ENCODE measurements around the gene KLHDC7A. TPM values are rescaled to one million over a fixed set of nuclear protein-coding genes. Genes with fewer than 3 reads are reported as not detected.

Gene KLHDC7A
- total RNA-seq, 6 donors from 2014 or later: under 0.01 to 5.6 (median 1.8) TPM

DNA sequence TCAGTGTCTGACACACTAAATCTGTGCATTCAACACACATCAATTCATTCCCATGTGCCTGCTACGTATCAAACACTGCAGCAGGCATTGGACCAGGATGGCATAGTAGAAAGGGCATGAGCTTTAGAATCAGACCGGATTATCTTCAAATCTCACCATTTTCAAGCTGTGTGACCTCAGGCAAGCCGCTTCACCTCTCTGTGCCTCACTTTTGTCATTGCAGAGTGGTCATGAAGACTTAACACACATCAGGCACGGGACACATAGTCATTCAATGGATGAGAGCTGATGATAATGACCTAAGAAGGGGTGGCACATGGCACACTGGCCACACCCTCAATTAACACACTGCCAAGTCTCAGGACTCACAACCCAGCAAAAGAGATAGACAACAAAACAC is 46.8 kb downstream of the KLHDC7A start:
- no peak for TF ChIP-seq POLR2A (IDR thresholded peaks at IDR 0.05)
- TF ChIP-seq, protein P1, sequence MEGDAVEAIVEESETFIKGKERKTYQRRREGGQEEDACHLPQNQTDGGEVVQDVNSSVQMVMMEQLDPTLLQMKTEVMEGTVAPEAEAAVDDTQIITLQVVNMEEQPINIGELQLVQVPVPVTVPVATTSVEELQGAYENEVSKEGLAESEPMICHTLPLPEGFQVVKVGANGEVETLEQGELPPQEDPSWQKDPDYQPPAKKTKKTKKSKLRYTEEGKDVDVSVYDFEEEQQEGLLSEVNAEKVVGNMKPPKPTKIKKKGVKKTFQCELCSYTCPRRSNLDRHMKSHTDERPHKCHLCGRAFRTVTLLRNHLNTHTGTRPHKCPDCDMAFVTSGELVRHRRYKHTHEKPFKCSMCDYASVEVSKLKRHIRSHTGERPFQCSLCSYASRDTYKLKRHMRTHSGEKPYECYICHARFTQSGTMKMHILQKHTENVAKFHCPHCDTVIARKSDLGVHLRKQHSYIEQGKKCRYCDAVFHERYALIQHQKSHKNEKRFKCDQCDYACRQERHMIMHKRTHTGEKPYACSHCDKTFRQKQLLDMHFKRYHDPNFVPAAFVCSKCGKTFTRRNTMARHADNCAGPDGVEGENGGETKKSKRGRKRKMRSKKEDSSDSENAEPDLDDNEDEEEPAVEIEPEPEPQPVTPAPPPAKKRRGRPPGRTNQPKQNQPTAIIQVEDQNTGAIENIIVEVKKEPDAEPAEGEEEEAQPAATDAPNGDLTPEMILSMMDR (IDR thresholded peaks at IDR 0.05): no peak
- no peak for TF ChIP-seq EP300 (IDR thresholded peaks at IDR 0.05)
- no peak for TF ChIP-seq POLR2AphosphoS5 (IDR thresholded peaks at IDR 0.05)
- WGBS, 2 donors: 72 to 82% methylated on average over 4 of the region's 4 CpGs
- no peaks in the 10 kb centered on the region for H3K27me3 ChIP-seq
- no peaks in the 10 kb centered on the region for H3K4me1 ChIP-seq
- ATAC-seq (ENCODE audit: low FRiP score in 2 of 2) (no peak), DNase-seq (no peak)
- no peak overlapping the region for H3K27ac ChIP-seq
- H3K9me3 ChIP-seq: no peaks in the 10 kb centered on the region
- H3K4me3 ChIP-seq: no peak overlapping the region
- H3K36me3 ChIP-seq: no peaks in the 10 kb centered on the region

DNA sequence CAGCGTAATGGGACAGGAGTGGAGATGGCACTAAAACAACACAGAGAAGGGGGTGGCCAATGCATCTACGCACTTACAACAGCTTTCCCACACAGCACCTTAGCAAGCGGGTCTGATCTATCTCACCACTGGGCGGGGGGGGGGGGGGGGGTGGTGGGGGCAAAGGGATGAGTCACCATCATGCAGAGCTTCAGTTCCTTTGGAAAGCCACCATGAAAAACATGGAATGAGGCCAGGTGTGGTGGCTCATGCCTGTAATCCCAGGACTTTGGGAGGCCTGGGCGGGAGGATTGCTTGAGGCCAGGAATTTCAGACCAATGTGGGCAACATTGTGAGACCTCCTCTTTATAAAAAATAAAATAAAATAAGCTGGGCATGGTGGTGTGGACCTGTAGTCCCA is 47.2 kb downstream of the KLHDC7A start:
- Histone ChIP-seq H3K9me3 (no peaks in the 10 kb centered on the region), H3K27me3 (no peaks in the 10 kb centered on the region), H3K36me3 (no peaks in the 10 kb centered on the region), H3K4me3 (no peak overlapping the region), H3K27ac (no peak overlapping the region), H3K4me1 (no peaks in the 10 kb centered on the region)
- TF ChIP-seq POLR2A (IDR thresholded peaks at IDR 0.05): no peak
- TF ChIP-seq EP300 (IDR thresholded peaks at IDR 0.05): no peak
- no peak for TF ChIP-seq POLR2AphosphoS5 (IDR thresholded peaks at IDR 0.05)
- TF ChIP-seq, protein P1 (IDR thresholded peaks at IDR 0.05): no peak
- no peak for ATAC-seq (ENCODE audit: low FRiP score in 2 of 2)
- WGBS, 2 donors: 82 to 87% methylated on average over 5 of the region's 5 CpGs
- DNase-seq: no peak

DNA sequence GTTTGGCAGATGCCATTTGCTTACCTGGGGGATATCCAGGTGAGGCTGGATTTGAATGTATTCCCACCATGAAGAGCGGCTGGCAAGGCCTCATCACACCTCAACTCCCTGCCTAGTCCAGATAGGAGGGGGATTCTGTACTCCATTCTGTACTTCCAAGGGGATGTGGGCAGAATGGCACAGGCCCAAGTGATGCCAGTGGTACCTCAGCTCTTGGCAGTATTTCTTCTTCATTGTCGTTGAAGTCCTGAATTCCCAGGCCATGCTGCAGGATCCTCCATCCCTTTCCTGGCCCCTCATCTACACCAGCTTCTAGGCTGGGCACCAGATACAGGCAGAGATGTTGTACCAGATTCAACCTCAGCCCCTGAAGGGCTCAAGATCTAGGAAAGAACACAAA is 47.9 kb downstream of the KLHDC7A start:
- no peaks in the 10 kb centered on the region for H3K36me3 ChIP-seq
- H3K4me1 ChIP-seq: no peaks in the 10 kb centered on the region
- ATAC-seq (ENCODE audit: low FRiP score in 2 of 2): no peak
- TF ChIP-seq POLR2AphosphoS5 (IDR thresholded peaks at IDR 0.05): no peak
- TF ChIP-seq EP300 (IDR thresholded peaks at IDR 0.05): no peak
- no peaks in the 10 kb centered on the region for H3K9me3 ChIP-seq
- no peak overlapping the region for H3K27ac ChIP-seq
- no peak overlapping the region for H3K4me3 ChIP-seq
- H3K27me3 ChIP-seq: no peaks in the 10 kb centered on the region
- WGBS, 2 donors: 84% methylated on average over 2 of the region's 2 CpGs
- no peak for DNase-seq

DNA sequence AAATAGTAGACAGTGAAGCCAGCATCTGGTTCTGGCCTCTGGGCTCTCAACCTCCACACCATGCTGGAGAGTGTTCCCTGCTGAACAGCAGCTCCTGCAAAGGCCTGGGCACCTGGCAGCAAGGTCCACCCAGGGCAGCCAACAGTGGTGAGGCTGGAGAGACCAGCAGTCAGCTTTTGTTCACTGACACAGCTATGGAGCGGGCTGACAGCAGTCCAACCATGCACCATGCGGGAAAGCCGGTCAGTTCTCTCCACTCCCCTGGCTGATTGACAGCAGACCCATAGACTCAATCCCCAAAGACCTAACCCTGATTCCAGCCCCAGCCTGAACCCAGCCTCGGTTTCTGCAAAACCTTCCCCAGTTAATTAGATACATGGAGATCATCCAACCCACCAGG is 49.0 kb downstream of the KLHDC7A start:
- no peak for ATAC-seq (ENCODE audit: low FRiP score in 2 of 2)
- Histone ChIP-seq H3K36me3 (no peaks in the 10 kb centered on the region), H3K4me3 (no peak overlapping the region), H3K27me3 (no peaks in the 10 kb centered on the region), H3K9me3 (no peaks in the 10 kb centered on the region), H3K4me1 (no peaks in the 10 kb centered on the region), H3K27ac (no peak overlapping the region)
- TF ChIP-seq POLR2AphosphoS5 (IDR thresholded peaks at IDR 0.05): no peak
- TF ChIP-seq POLR2A (IDR thresholded peaks at IDR 0.05): no peak
- TF ChIP-seq, protein P1 (IDR thresholded peaks at IDR 0.05): no peak
- no peak for TF ChIP-seq EP300 (IDR thresholded peaks at IDR 0.05)
- 85 to 88% methylated on average over 3 to 4 of the region's 4 CpGs for WGBS, 2 donors
- DNase-seq: no peak

DNA sequence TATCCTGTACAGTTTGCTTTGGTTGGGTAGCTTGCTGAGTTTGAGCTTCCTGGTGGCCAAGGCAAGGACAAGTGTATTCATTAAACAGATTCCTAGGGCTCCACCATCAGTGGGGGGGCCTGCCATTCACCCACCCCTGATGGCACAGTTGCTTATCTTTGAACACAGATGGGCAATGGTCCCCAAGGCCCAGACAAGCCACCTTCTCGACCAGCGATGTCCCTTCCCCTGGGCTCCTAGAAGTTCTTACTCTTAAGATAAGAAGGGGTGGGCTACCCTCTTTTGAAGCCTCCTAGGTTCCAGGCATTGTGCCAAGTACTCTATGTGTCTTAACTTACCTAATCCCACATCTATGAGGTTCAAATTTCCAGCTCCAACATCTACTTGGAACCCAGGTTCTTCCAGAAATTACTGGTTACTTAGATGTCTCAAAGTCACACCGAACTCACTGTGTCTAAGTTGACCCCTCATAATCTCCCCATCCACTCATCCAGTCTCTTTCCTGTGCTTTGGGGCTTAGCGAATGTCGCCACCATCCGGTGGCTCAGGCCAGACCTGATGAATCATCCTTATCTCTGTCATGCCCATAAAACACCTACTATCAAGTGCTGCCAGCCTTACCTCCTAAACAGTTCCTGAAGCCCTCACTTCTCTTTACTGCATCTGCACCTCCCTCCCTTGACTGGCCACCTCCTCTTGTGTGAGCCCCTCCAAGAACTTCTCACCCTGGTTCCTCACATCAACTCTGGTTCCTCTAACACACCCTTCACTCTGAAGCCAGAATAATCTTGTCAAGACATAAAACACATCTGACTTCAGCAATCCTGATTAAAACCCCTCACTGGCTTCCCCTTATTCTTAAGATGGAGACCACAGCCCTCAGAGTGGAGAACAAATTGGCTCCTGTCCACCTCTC is 50.1 kb downstream of the KLHDC7A start:
- no peaks in the 10 kb centered on the region for H3K36me3 ChIP-seq
- DNase-seq (no peak), ATAC-seq (ENCODE audit: low FRiP score in 2 of 2) (no peak)
- H3K9me3 ChIP-seq: no peaks in the 10 kb centered on the region
- TF ChIP-seq POLR2AphosphoS5 (IDR thresholded peaks at IDR 0.05): no peak
- no peak for TF ChIP-seq POLR2A (IDR thresholded peaks at IDR 0.05)
- TF ChIP-seq, protein P1 (IDR thresholded peaks at IDR 0.05): no peak
- no peak for TF ChIP-seq EP300 (IDR thresholded peaks at IDR 0.05)
- H3K27me3 ChIP-seq: no peaks in the 10 kb centered on the region
- H3K4me1 ChIP-seq: no peaks in the 10 kb centered on the region
- H3K27ac ChIP-seq: no peak overlapping the region
- no peak overlapping the region for H3K4me3 ChIP-seq
- WGBS, 2 donors: 47 to 50% methylated on average over 6 of the region's 6 CpGs

Data from upper lobe of left lung (tissue), 6 donors.